ENCODE results near the gene BTBD10.

GRCh38 chr11:13368041-13368446 is 95.0 kb downstream of the BTBD10 start:
- TF ChIP-seq POLR2A (IDR thresholded peaks at IDR 0.05), result no peak
- TF ChIP-seq CTCF (IDR thresholded peaks at IDR 0.05), result no peak
- TF ChIP-seq POLR2AphosphoS5 (IDR thresholded peaks at IDR 0.05), result no peak

Measured in gastroesophageal sphincter (tissue), 3 donors.